ENCODE data around the gene ANKS6. TPM values are rescaled to one million over a fixed set of nuclear protein-coding genes. Genes with fewer than 3 reads are reported as not detected.

The ANKS6 gene
- total RNA-seq, 1 experiment from 2014 or later, result 19.6 TPM

DNA sequence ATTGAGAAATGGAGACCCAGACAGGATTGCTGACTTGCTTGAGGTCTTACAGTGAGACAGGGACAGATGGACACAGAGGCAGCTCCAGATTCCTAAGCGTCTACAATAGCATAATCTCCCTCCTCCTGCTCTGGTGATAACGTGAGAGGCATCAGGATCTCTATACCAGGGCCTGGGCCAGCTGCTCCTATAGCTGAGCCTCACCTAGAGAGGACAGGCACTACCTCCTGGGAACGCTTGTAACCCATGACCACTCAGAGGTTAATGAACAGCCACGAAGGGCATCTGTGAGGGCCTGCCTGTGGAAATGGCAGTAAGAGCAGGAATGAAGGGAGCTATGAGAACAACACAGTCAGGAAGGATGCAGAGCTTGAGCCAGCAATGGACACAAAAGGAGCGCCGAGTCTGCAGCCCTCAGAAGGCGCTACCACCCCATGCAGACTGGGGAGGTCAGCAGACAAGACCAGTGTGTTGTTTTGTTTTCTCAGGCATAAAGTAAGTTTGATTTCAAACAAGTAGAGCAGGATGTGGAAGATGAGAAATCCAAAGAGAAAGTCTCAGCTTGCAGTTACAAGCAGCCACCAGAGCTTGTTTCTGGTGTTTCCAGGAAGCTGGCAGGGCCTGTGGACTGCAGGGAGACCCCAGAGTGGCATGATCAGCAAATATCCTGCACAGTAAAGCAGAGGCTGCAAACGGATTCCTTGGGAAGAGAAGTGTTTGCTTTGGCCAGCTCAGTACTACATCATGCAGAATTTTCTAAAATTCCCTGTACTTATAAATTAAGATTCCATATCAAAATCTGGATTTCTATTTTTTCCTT, 17.4 kb downstream of the ANKS6 start:
- TF ChIP-seq, protein P1, sequence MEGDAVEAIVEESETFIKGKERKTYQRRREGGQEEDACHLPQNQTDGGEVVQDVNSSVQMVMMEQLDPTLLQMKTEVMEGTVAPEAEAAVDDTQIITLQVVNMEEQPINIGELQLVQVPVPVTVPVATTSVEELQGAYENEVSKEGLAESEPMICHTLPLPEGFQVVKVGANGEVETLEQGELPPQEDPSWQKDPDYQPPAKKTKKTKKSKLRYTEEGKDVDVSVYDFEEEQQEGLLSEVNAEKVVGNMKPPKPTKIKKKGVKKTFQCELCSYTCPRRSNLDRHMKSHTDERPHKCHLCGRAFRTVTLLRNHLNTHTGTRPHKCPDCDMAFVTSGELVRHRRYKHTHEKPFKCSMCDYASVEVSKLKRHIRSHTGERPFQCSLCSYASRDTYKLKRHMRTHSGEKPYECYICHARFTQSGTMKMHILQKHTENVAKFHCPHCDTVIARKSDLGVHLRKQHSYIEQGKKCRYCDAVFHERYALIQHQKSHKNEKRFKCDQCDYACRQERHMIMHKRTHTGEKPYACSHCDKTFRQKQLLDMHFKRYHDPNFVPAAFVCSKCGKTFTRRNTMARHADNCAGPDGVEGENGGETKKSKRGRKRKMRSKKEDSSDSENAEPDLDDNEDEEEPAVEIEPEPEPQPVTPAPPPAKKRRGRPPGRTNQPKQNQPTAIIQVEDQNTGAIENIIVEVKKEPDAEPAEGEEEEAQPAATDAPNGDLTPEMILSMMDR (IDR thresholded peaks at IDR 0.05), result no peak
- TF ChIP-seq, protein P2, sequence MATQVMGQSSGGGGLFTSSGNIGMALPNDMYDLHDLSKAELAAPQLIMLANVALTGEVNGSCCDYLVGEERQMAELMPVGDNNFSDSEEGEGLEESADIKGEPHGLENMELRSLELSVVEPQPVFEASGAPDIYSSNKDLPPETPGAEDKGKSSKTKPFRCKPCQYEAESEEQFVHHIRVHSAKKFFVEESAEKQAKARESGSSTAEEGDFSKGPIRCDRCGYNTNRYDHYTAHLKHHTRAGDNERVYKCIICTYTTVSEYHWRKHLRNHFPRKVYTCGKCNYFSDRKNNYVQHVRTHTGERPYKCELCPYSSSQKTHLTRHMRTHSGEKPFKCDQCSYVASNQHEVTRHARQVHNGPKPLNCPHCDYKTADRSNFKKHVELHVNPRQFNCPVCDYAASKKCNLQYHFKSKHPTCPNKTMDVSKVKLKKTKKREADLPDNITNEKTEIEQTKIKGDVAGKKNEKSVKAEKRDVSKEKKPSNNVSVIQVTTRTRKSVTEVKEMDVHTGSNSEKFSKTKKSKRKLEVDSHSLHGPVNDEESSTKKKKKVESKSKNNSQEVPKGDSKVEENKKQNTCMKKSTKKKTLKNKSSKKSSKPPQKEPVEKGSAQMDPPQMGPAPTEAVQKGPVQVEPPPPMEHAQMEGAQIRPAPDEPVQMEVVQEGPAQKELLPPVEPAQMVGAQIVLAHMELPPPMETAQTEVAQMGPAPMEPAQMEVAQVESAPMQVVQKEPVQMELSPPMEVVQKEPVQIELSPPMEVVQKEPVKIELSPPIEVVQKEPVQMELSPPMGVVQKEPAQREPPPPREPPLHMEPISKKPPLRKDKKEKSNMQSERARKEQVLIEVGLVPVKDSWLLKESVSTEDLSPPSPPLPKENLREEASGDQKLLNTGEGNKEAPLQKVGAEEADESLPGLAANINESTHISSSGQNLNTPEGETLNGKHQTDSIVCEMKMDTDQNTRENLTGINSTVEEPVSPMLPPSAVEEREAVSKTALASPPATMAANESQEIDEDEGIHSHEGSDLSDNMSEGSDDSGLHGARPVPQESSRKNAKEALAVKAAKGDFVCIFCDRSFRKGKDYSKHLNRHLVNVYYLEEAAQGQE (IDR thresholded peaks at IDR 0.05; ENCODE audit: insufficient read depth in 1 of 2, low read depth in 2 of 2, low read length in 1 of 2), result no peak
- TF ChIP-seq POLR2AphosphoS5 (IDR thresholded peaks at IDR 0.05; ENCODE audit: low read depth, low read length), result no peak
- intact Hi-C loops (cut with micrococcal nuclease; ENCODE audit: unreplicated experiment), result loop anchor here (5.0 kb wide), 1 partner anchor 462 kb away; no protein-coding TSS in a partner anchor
- POLR2A ChIA-PET, result no interaction called here
- CTCF ChIA-PET, result interaction anchor here (0.6 kb wide), 1 partner anchor 62 kb away, joined by 3 read pairs; no protein-coding TSS in a partner anchor
- H3K9me3 ChIP-seq (ENCODE audit: control insufficient read depth, insufficient read depth, low read depth, low read length), result no peaks in the 10 kb centered on the region
- H3K4me3 ChIP-seq (ENCODE audit: low read depth in 2 of 2, low read length in 2 of 2), result no peak overlapping the region
- DNase-seq (ENCODE audit: low read depth, low spot score), result no peak
- no peak for ATAC-seq
- in situ Hi-C loops (cut with HindIII; ENCODE audit: low pct_unique_long_range_greater_than_20kb, low sequenced_read_pairs), result no loop called here
- H3K36me3 ChIP-seq (ENCODE audit: control insufficient read depth, insufficient read depth, low read length), result no peaks in the 10 kb centered on the region; the same call in 1 of the 2 replicates
- no TSS peak for BruUV-seq (replicated peaks)
- no peak overlapping the region for H3K27ac ChIP-seq (ENCODE audit: low read length)
- H3K27me3 ChIP-seq (ENCODE audit: control insufficient read depth, insufficient read depth, low read length), result no peaks in the 10 kb centered on the region
- H3K4me1 ChIP-seq (ENCODE audit: control insufficient read depth, insufficient read depth, low read length), result no peaks in the 10 kb centered on the region

DNA sequence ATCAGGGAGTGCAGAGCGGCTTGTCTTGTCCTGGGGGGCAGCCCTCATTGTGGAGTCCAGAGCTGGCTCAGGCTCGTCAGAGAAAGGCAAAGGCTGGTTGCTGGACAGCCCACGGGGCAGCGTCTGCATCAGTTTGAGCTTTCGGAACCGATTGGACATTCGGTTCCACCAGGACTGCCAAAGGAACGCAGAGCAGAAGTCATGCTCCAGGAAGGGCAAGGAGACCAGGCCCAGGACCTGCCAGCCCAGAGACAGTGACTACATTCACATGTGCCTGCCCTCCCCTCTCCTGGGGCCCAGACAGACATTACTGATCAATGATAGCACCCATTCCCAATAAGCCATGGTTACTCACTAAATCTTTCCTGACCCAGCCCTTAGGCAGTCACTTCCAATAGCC, 18.1 kb downstream of the ANKS6 start:
- H3K27me3 ChIP-seq (ENCODE audit: control insufficient read depth, insufficient read depth, low read length), result no peaks in the 10 kb centered on the region
- POLR2A ChIA-PET, result no interaction called here
- CTCF ChIA-PET, result no interaction called here
- no TSS peak for BruUV-seq (replicated peaks)
- no peak overlapping the region for H3K27ac ChIP-seq (ENCODE audit: low read length)
- no peak overlapping the region for H3K4me3 ChIP-seq (ENCODE audit: low read depth in 2 of 2, low read length in 2 of 2)
- no peaks in the 10 kb centered on the region for H3K9me3 ChIP-seq (ENCODE audit: control insufficient read depth, insufficient read depth, low read depth, low read length)
- H3K4me1 ChIP-seq (ENCODE audit: control insufficient read depth, insufficient read depth, low read length), result no peaks in the 10 kb centered on the region
- in situ Hi-C loops (cut with HindIII; ENCODE audit: low pct_unique_long_range_greater_than_20kb, low sequenced_read_pairs), result no loop called here
- ATAC-seq, result no peak
- DNase-seq (ENCODE audit: low read depth, low spot score), result no peak
- TF ChIP-seq SIN3A (IDR thresholded peaks at IDR 0.05; ENCODE audit: borderline replicate concordance, insufficient read depth, low read depth, low read length) (no peak), TCF7L2 (IDR thresholded peaks at IDR 0.05; ENCODE audit: low read depth, low read length) (no peak), POLR2AphosphoS5 (IDR thresholded peaks at IDR 0.05; ENCODE audit: low read depth, low read length) (no peak)
- TF ChIP-seq, protein P2 (IDR thresholded peaks at IDR 0.05; ENCODE audit: insufficient read depth in 1 of 2, low read depth in 2 of 2, low read length in 1 of 2), result no peak
- H3K36me3 ChIP-seq (ENCODE audit: control insufficient read depth, insufficient read depth, low read length), result no peaks in the 10 kb centered on the region; the same call in 1 of the 2 replicates
- intact Hi-C loops (cut with micrococcal nuclease; ENCODE audit: unreplicated experiment), result loop anchor here (5.0 kb wide), 1 partner anchor 461 kb away; no protein-coding TSS in a partner anchor
